T-helper 2 cell (primary cell): ENCODE measurements around the gene RAPGEF4.
"Not testable (repeated sequence)": the region's sequence is repeated elsewhere in the genome, so short reads cannot be mapped to it uniquely, and the experiment has no call there.

Source experiments
- DNase-seq, 5 experiments: peaks; one replicate each; pipeline versions ENCODE4 v3.0.0 to v3.0.0-alpha.2; 2012 to 2022

RAPGEF4 gene

DNA sequence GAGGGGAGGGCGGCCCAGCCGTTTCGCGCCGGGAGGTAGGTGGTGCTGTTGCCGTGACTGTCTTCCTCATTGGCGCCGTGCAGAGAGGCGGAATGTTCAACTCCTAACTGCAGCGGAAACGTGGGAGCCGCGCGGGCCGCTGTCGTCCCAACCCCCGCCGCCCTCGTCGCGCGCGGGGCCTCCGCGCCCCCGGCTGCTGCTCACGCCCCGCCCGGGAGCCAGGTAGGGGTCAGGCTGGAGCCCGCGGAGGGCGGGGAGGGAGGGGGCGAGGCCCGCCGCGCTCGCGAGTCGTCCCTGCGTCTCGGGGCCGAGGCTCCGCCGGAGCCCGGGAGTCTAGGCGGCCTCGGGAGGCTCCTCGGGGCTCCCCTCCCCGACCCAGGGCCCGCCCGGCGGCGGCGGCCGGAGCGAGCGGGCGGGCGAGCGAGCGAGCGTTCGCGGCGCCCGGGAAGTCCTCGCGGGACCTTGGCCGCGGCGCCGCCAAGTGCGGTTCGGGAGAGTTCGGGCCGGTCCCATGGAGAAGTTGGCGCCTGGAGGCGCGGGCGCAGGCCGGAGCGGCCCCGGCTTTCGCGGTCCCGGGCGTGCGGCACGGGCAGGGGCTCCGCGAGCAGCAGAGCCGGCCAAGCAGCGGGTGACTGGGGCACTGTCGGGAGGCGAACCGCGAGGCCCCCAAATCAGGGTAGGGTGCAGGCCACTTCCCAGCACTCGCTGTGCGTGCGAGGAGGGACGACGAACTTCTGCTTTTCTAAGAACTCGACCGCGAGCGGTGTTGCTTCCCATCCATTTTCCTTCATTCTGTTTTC lies 340.3 kb downstream of the RAPGEF4 start, which contains the start of gene MAP3K20:
MAP3K20 (plus strand) TSS at position 66 of the 800 bp plus-strand sequence. CDS start 15,186 bp downstream, outside the sequence.
- DNase-seq = peak in 4 of 5 experiments; percentile 5 to 76 (median 10)

DNA sequence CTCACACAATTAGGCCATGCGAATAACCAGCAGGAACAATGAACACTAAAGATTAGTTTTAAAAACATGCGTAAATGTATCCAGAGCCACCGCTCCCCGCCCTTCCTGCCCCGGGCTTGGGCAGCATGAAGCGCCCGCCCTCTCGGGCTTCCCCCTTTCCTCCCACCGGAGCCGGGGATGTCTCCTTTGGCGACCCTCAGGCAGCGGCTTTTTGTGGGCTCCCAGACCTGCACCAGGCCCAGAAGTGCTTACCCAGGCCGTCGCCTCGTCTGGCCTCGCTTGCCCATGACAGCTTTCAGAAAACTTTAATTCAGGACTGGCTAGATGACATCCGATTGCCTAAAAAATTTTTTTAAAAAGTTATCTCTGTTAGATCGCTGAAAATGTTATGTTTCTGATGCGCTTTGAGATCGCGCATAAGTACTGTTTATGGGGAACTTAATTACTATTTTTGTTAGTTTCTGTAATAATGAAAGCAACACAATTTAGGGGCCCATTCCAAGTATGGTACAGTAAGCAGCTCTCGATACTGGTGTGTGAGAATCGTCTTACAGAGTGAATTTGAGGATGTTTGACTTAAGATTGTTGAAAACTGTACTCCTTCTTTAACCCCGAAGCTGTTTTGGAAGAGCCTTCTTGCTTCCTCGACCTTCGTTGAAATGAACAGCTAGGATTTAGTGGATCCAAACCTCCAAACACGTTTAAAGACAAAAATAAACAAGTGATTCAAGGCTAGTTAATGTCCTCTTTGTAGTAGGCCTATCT lies 341.1 kb downstream of the RAPGEF4 start:
- no peak for DNase-seq

DNA sequence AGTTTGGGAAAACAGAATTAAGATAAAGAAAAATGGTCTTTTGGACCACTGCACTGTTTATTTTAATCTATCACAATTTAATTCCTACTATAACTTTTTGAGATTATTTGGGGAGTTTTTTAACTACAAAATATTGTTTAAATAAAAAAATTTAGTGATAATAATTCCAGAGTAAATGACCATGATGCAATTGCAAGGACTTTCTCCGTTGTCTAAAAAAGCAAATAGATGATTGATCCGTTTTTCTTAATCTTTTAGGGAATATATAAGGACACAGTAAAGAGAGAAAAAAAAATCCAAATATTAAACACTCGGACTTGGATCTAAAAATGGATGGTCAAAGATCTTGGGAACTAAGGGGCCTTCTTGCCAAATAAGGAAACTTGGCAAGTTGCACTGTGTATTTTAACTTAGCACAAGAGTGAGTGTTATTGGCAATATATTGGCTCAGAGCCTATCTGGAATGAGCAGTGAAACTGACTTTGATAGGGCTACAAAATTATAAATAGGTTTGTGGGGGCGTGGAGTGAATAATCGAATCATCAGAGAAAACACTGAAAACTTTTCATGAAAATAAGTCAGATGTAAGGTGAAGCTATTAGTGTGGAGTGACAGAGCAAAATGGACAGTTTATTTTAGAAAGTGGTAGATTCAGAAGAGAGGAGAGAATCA lies 342.0 kb downstream of the RAPGEF4 start:
- no peak for DNase-seq

DNA sequence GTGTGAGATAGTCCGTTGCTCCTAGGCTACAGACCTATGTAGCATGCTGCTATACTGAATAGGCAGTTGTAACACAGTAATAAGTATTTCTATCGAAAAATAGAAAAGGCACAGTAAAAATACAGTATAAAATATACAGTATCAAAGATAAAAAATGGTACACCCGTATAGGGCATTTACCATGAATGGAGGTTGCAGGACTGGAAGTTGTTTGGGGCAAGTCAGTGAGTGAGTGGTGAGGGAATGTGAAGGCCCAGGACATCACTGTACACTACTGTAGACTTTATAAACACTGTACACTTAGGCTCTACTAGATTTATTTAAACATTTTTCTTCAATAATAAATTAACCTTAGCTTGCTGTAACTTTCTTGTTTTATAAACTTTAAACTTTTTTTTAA lies 343.5 kb downstream of the RAPGEF4 start:
- DNase-seq = no peak

DNA sequence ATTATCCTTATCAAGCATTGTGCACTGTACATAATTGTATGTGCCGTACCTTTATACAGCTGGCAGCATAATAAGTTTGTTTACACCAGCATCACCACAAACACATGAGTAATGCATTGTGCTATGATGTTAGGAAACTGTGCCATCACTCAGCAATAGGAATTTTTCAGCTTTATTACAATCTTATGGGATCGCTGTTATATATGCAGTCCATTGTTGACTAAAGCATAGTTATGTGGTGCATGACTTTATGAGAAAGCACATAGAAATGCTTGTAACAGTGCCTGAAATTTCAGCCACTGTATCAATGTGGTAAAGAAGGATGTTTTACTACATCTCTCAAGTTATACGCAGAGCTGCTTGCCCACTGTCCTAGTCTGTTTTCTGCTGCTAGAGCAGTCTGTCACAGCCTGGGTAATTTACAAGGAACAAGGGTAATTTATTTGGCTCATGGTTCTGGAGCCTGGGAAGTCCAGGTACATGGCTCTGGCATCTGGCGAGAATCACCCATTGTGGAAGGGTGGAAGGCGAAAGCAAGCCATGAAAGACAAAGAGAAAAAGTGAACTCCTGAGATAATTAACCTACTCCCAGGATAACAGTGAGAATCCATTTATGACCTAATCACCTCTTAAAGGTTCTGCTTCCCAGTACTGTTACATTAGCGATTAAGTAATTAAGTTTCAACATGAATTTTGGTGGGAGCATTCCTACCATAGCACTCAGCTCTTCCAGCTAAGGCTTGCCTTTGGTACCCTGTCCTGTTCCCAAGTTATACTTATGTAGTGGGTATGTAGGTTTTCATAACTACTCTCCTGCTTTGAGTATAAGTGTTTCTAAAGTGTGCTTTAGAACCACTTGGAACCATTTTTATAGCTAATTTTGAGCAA lies 344.6 kb downstream of the RAPGEF4 start:
- DNase-seq = no peak

DNA sequence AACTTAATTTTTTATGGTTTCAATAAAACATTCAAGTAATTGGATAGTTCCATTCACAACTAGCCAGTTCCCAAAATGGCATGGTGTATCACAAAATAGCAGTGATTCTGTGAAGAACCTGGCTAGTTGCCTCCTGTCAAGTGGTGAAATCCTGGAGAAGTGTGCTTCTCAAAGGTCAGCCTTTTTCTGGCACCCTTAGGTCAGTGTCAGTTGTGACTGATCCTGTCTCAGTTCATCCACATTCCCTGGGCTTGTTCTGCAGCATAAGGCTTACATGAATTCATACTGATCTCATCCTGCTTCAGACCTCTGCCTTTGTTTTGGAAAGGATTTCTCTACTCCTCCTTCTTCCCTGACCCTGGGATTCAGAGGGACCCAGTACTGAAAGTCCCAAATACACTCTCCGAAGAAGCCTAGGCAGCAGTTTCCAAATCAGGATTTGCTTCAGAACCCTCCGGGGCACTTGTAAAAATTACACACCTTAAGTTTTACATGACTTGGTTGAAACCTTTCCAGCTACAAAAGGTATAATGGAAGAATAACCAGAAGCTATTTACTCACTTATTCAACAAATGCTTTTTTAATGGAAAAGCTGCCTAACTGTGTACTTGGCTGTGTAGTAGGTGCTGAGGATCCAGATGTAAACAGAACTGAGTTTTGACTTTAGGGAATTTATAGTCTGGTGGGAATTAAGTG lies 351.0 kb downstream of the RAPGEF4 start:
- DNase-seq = no peak

DNA sequence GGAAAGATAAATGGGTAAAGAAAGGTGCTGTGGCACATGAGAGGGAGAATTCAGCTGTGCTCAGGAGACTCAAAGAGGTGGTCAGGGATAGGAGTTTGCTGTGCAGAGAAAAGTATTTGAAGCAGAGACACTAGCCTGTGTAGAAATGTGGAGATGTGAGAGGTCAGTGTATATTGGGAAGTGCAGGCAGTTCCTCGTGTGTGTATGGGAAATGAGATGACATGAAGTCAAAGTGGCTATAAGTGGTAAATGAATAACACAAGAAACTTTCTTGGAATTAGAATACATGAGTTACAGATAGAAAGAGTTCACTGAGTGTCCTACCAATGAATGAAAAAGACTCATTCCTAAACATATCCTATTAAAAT lies 351.6 kb downstream of the RAPGEF4 start:
- DNase-seq = no peak

DNA sequence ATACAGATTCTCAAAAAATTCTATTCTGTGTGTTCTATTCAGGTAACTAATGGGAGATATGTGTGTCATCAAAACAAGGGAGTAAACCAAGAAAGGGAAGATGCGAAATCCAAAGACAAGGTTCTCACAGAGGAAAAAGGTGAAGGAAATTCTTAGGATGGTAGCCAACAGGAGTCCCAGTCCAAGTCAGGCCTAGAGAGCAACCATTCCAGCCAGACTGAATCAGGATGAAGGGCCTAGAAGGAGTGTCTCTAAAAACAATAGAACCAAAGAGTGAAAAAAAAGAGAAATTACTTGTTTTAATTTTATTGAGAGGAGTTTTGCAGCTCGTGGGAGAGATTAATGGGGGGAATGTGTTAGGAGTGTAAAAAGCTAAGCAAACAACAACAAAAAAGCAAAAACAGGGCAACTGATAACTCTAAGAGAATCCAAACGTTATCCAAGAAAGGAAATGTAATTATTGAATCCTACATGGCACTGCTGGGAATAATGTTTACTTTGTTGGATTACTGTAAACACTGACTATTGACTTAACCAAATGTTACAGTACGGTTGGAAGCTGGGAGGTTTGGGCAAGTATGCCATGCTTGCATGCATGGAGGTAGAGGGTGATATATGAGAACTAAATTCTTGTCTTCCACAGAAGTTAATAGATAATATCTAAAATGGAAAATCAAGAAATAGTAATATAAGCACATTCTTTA lies 352.3 kb downstream of the RAPGEF4 start:
- DNase-seq = no peak

DNA sequence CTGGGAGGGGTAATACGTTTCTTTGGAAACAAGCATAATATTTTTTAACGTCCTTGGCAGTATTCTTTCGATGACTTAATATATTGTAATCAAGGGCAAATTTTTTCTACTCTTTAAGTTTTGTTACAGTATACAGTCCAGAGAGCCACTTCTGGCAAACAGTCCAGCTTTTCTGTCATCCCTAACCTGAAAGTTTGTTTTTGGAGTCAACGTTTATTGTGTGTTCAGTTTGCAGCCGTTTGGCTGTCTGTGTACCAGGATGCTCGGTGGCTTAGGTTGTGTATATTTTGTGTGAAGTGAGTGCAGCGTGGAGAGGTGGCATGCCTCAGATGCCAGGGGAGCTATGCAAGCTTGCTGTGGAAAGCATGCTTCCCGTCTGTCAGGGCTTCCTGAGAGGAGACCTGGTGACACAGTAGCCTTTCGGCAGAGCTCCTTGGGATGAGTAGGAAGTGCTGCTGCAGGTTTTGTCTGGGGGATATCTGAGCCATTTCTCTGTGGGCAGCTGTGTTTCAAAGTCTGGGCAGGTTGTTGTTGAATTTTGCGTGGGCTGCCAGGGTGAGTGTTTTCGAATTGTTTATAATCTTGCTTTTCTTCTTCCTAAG lies 354.7 kb downstream of the RAPGEF4 start:
- DNase-seq = no peak

DNA sequence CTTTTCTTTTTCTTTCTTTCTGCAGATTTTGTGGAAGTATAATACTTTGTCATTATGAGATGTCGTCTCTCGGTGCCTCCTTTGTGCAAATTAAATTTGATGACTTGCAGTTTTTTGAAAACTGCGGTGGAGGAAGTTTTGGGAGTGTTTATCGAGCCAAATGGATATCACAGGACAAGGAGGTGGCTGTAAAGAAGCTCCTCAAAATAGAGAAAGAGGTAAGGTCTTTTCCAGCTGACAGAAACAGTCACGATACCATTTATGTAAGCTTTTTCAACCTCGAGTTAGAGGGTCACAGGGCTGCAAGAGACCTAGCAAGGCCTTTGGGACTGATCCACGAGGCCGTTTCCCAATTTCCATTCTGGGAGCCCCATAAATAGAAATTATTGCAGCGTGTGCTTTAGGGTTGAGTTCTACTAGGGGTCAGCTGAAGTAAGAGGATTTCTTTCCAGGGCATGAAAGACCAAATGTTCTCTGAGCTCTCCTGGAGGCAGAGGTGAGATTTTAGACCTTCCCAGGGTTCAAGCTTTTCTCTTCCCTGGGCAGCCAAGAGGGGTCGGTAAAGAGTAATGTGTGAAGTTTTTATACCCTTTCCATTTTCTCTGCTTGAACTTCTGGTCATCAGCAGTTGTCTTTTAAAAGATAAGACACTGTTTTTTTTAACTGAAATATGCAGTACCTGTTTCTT lies 355.5 kb downstream of the RAPGEF4 start:
- DNase-seq = no peak

DNA sequence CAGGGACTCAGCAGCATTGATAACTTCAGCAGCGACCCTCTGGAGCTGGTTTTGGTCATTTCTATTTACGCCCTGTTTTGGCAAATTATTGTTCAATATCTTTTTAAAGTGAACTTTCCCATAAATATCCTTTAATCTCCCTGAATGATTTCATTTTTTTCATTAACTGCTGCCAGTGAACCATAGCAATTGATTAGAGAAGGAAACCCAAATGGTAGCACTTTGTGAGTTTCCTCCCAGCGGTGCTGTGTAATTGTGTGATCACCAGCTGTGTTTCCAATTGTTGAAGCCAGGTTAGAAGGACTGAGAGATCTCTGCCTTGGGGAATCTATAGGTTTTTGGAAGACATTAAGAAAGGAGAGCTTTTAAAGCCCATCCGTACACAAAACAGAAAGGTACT lies 356.3 kb downstream of the RAPGEF4 start:
- no peak for DNase-seq

DNA sequence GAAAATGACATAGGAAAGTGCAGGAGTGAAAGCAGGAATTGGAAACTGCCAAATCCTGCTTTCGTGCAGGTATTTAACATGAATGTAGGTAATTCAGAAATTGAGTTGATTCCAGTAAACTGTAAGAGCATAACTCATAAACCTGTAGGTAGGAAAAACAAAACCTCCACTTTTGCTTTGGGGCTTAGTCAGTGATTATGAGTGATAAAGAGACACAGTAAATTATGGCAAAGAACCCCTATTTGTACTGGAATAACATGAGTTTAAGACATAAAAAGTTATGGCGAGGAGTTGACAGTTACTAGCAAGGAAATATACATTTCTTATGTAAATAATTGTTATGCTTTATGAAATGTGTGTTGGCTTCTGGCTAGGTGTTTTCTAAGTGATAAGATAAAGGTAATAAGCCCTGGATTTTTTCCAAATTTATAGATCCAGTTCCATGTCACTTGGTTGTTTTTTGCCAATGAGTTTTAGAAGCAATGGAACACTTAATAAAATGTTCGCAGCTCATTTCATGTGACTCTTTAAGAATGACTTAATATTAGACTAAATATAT lies 357.3 kb downstream of the RAPGEF4 start:
- no peak for DNase-seq

DNA sequence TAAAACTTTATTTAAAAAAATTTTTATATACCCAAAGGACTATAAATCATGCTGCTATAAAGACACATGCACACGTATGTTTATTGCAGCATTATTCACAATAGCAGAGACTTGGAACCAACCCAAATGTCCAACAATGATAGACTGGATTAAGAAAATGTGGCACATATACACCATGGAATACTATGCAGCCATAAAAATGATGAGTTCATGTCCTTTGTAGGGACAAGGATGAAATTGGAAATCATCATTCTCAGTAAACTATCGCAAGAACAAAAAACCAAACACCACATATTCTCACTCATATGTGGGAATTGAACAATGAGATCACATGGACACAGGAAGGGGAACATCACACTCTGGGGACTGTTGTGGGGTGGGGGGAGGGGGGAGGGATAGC lies 358.0 kb downstream of the RAPGEF4 start:
- not testable (repeated sequence) for DNase-seq

DNA sequence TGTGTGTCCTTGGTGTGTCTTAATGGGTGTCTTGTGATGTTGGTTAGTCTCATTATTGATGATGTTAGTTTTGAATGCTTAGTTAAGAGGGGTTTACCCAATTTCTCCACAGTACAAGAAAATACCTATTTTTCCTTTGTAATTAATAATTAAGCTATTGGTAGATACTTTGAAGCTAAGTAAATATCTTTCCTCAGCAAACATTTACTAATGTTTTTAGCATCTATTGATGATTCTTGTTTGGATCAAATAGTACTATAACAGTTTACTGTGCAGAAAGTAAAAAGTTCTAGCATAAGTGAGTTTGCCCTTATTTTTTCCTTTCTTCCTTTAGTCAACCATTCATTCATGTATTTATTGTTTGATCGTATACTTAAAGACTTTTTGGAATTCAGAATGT lies 359.1 kb downstream of the RAPGEF4 start:
- no peak for DNase-seq

DNA sequence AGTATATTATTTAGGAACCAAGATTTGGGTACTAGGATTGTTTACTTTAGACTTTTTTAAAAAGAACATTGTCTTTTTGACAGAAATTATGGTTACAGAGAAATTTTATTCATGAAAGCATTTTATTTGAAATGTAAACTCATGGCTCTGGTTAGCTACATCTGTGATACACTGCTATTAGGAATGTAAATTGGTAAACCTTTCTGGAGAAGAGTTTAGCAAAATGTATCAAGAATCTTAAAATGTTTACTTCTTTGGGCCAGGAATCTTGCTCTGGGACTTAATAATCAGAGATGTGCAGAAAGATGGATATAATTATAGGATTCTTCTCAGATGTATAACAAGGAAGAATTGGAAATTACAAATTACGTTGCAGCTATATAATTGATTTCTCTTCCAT lies 359.7 kb downstream of the RAPGEF4 start:
- DNase-seq = no peak

DNA sequence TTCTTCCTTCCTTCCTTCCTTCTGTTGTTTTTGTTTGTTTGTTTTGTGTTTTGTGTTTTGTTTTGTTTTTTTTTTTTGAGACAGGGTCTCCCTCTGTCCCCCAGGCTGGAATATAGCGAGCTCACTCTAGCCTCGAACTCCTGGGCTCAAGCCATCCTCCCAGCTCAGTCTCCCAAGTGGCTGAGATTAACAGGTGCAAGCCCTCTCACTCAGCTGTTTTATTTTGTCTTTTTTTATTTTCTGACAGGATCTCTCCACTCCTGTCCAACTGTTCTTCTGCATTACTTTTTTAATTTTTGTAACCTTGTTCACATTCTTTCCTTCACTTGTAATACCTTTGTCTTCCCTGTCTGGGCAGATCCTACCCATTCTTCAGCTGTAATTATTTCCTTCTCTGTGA lies 363.6 kb downstream of the RAPGEF4 start:
- DNase-seq = no peak

DNA sequence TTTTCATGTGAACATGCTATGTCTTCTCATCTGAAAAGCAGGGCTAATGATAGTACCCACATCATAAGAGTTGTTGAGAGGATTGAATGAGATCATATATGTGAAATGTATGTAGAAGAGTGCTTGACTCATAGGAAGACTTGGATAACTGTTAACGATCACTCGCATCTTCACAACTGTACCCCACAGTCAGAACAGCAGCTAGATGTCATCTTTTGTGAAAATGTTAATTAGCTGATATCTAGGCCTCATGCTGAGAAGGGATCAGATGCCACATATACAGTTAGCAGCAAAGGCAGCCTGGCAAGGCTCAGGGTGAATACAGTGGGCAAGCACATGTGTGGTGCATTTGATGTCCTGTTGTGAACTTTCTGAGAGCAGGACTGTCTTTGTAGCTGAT lies 364.2 kb downstream of the RAPGEF4 start:
- peak in 1 of 5 experiments; percentile 59 for DNase-seq

DNA sequence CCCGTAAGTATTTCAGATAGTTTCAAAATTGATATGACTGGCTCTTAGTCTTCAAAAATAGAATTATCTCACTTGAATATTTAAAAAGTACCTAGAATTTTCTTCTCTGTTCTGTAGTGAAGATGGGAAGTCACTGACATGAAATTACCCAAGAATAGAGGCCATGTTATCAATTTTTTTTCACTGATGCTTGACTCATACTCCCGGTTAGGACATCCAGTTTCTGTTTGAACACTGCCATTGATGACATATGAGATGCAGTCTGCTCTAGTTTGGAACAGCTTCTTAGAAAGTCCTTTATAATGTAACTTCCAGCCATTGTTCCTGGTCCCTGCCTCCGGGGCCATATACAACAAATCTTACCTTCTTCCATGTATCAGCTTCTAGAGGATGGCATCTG lies 366.0 kb downstream of the RAPGEF4 start:
- DNase-seq = peak in 1 of 5 experiments; percentile 51
